ENCODE data around the gene PACS1.

PACS1 gene

GRCh38 chr11:66203847-66204246 lies 133.8 kb downstream of the PACS1 start:
- H3K4me3 Mint-ChIP-seq: no peak overlapping the region
- no peak overlapping the region for H3K27ac Mint-ChIP-seq
- peaks cover 30% of the 10 kb centered on the region for H3K36me3 Mint-ChIP-seq (ENCODE audit: low read depth)
- H3K27me3 Mint-ChIP-seq: no peaks in the 10 kb centered on the region
- DNase-seq: no peak
- H3K4me1 Mint-ChIP-seq (ENCODE audit: low read depth): peaks cover under 1% of the 10 kb centered on the region
- H3K9me3 Mint-ChIP-seq: peaks cover 26% of the 10 kb centered on the region

DNA sequence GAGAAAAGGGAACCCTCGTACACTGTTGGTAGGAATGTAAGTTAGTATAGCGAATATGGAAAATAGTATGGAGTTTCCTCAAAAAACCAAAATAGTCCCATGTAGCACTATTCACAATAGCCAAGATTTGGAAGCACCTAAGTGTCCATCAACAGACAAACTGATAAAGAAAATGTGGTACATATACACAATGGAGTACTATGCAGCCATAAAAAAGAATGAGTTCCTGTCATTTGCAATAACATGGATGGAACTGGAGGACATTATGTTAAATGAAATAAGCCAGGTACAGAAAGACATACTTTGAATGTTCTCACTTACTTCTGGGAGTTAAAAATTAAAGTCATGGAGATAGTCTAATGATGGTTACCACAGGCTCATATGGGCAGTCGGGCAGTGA lies 134.3 kb downstream of the PACS1 start:
- Mint-ChIP-seq H3K27ac (no peak overlapping the region), H3K4me3 (no peak overlapping the region), H3K4me1 (ENCODE audit: low read depth) (peaks cover 4% of the 10 kb centered on the region), H3K36me3 (ENCODE audit: low read depth) (peaks cover 28% of the 10 kb centered on the region), H3K9me3 (peaks cover 24% of the 10 kb centered on the region), H3K27me3 (no peaks in the 10 kb centered on the region)
- DNase-seq: no peak

DNA sequence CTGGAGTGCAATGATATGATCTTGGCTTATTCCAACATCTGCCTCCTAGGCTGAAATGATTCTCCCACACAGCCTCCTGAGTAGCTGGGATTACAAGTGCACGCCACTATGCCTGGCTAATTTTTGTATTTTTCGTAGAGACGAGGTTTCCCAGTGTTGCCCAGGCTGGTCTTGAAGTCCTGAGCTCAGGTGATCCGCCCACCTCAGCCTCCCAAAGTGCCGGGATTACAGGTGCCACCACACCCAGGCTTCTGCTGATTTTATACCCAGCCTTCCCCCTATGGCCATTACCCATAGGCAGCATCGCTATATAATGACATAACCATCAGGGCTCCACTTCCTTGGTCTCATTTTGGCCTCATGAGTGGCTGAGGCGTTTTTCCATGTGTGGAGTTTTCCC lies 137.7 kb downstream of the PACS1 start:
- DNase-seq: no peak
- peaks cover 8% of the 10 kb centered on the region for H3K9me3 Mint-ChIP-seq
- H3K4me1 Mint-ChIP-seq (ENCODE audit: low read depth): peaks cover 4% of the 10 kb centered on the region
- no peaks in the 10 kb centered on the region for H3K27me3 Mint-ChIP-seq
- no peak overlapping the region for H3K4me3 Mint-ChIP-seq
- H3K27ac Mint-ChIP-seq: peak overlapping the region; percentile 62
- H3K36me3 Mint-ChIP-seq (ENCODE audit: low read depth): peaks cover 29% of the 10 kb centered on the region

DNA sequence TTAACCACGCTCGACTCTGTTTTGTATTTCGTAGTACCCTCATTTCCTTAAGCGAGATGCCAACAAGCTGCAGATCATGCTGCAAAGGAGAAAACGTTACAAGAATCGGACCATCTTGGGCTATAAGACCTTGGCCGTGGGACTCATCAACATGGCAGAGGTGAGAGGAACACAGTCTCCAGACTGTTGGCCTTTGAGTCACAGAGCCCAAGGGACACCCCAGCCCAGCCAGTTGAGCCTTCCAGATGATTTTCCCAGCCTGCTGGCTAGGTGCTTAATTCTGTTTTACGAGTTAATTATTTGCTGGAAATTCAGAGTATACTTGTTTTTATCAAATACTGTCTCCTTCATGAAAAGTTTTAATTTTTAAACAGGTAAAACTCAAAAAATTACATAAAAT lies 141.0 kb downstream of the PACS1 start:
- no peak overlapping the region for H3K4me3 Mint-ChIP-seq
- H3K9me3 Mint-ChIP-seq: no peaks in the 10 kb centered on the region
- peaks cover 42% of the 10 kb centered on the region for H3K36me3 Mint-ChIP-seq (ENCODE audit: low read depth)
- DNase-seq: no peak
- no peak overlapping the region for H3K27ac Mint-ChIP-seq
- H3K27me3 Mint-ChIP-seq: no peaks in the 10 kb centered on the region
- H3K4me1 Mint-ChIP-seq (ENCODE audit: low read depth): peaks cover 4% of the 10 kb centered on the region

DNA sequence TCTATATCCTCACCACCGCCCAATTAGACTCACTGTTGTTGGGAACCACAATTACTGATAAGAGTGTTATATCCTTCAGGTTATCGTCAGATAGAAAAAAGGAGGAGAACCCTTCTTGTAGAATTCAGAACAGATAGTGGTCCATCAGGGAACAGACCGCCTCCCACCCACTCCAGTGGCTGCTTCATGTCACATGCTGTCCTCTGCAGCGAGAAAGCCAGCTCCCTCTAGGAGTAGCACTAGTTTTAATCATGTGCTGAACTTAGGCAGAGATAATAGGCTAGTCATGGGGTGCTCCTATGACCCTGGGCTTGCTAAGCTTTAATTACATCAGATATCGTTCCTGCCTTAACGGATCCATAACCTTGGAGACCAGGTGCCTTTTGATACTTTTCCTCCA lies 146.8 kb downstream of the PACS1 start:
- H3K9me3 Mint-ChIP-seq: no peaks in the 10 kb centered on the region
- no peaks in the 10 kb centered on the region for H3K27me3 Mint-ChIP-seq
- peaks cover 74% of the 10 kb centered on the region for H3K36me3 Mint-ChIP-seq (ENCODE audit: low read depth)
- DNase-seq: no peak
- H3K27ac Mint-ChIP-seq: peak overlapping the region; percentile 40
- H3K4me1 Mint-ChIP-seq (ENCODE audit: low read depth): peaks cover 7% of the 10 kb centered on the region
- H3K4me3 Mint-ChIP-seq: no peak overlapping the region

GRCh38 chr11:66218036-66218435 lies 148.0 kb downstream of the PACS1 start:
- H3K4me1 Mint-ChIP-seq (ENCODE audit: low read depth): peaks cover 16% of the 10 kb centered on the region
- no peak for DNase-seq
- peaks cover 72% of the 10 kb centered on the region for H3K36me3 Mint-ChIP-seq (ENCODE audit: low read depth)
- H3K9me3 Mint-ChIP-seq: no peaks in the 10 kb centered on the region
- no peak overlapping the region for H3K4me3 Mint-ChIP-seq
- H3K27ac Mint-ChIP-seq: peak overlapping the region; percentile 73
- no peaks in the 10 kb centered on the region for H3K27me3 Mint-ChIP-seq

DNA sequence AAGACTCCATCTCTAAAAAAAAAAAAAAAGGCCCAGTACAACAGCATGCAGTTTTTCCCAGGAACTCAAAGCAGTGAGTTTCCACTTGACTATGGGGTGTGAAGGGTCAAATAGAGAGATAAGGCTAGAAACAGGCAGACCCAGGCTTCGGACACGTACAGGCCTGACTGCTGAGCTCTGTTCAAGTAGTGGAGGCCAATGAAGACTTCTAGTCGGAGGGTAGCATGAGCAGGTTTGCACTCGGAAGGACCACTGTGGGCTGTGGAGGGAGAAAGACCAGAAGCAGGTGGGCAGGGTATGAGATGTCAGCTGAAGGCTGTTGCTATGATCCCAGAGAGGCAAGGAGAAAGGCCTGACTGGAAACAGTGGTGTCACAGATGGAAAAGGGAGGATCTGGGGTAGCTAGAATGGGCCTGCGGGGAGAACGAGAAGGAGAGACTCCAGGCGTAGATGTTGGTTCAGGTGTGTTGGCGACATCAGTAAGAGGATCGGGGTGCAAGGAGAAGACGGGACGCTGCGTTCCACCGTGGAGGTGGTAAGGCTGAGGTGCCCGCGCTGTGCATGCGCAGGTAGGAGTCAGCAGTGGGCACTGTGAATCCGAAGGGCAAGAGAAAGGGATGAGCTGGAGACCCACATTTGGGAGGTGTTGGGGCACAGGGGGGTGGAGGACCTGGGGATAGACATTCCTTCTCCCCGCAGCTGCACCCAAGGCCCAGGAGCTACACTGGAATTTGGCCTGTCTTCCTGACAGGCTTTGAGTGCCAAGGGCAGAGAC lies 149.0 kb downstream of the PACS1 start:
- Mint-ChIP-seq H3K4me1 (ENCODE audit: low read depth) (peaks cover 18% of the 10 kb centered on the region), H3K36me3 (ENCODE audit: low read depth) (peaks cover 71% of the 10 kb centered on the region), H3K9me3 (no peaks in the 10 kb centered on the region), H3K27ac (peak overlapping the region; percentile 31), H3K27me3 (no peaks in the 10 kb centered on the region), H3K4me3 (no peak overlapping the region)
- DNase-seq: peak; percentile 22

DNA sequence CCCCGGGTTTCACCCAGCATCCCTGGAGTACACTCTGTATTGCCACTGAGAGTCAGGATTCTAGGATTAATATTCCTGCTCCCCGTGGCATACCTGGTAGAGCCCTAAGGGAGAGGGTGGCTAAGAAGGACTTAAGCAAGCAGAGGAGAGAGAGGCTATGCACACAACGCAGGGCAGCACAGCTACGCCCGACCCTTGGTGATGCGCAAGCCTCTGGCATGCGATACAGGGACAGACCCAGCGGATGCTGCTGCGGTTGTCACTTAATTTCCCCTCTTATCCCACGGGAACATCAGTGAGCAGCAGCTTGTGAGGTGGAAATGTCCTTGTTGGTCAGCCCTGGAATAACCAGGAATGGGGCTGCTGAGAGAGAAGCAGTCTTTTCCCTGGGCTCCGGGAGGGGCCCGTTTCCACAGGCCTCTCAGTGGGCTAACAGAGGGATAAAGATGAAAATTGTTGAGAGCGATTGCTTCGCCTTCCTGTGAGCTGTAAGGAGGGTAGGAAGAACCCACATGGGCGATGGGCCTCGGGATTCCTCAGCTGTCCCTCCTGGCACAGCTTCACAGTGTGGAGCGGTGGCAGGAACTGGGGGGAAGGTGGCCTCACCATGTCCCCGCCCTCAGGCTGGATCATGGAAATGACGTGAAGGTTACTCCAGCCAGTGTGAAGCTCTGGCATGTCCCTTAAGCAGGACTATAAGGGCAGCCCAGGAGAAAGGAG lies 149.9 kb downstream of the PACS1 start:
- peaks cover 76% of the 10 kb centered on the region for H3K36me3 Mint-ChIP-seq (ENCODE audit: low read depth)
- peaks cover 18% of the 10 kb centered on the region for H3K4me1 Mint-ChIP-seq (ENCODE audit: low read depth)
- H3K27me3 Mint-ChIP-seq: no peaks in the 10 kb centered on the region
- no peaks in the 10 kb centered on the region for H3K9me3 Mint-ChIP-seq
- no peak for DNase-seq
- peak overlapping the region; percentile 90 for H3K27ac Mint-ChIP-seq
- no peak overlapping the region for H3K4me3 Mint-ChIP-seq

DNA sequence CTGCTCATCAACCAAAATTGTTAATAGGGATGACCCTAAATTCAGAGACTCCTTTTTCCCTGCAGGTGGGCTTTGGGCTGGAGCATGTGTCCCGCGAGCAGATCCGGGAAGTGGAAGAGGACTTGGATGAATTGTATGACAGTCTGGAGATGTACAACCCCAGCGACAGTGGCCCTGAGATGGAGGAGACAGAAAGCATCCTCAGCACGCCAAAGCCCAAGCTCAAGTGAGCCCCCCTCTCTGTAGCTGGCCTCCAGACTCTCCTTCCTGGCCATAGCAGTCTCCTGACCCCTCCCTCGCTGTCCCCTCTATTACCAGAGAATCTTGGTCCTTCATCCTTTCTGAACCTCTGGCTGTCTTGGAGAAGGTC lies 150.5 kb downstream of the PACS1 start:
- Mint-ChIP-seq H3K36me3 (ENCODE audit: low read depth) (peaks cover 79% of the 10 kb centered on the region), H3K4me3 (no peak overlapping the region), H3K27ac (peak overlapping the region; percentile 90), H3K4me1 (ENCODE audit: low read depth) (peaks cover 18% of the 10 kb centered on the region), H3K27me3 (no peaks in the 10 kb centered on the region), H3K9me3 (no peaks in the 10 kb centered on the region)
- DNase-seq: no peak

GRCh38 chr11:66221012-66221411 lies 150.9 kb downstream of the PACS1 start:
- Mint-ChIP-seq H3K4me3 (no peak overlapping the region), H3K36me3 (ENCODE audit: low read depth) (peaks cover 81% of the 10 kb centered on the region), H3K27me3 (no peaks in the 10 kb centered on the region), H3K27ac (peak overlapping the region; percentile 90), H3K4me1 (ENCODE audit: low read depth) (peaks cover 18% of the 10 kb centered on the region), H3K9me3 (no peaks in the 10 kb centered on the region)
- no peak for DNase-seq

DNA sequence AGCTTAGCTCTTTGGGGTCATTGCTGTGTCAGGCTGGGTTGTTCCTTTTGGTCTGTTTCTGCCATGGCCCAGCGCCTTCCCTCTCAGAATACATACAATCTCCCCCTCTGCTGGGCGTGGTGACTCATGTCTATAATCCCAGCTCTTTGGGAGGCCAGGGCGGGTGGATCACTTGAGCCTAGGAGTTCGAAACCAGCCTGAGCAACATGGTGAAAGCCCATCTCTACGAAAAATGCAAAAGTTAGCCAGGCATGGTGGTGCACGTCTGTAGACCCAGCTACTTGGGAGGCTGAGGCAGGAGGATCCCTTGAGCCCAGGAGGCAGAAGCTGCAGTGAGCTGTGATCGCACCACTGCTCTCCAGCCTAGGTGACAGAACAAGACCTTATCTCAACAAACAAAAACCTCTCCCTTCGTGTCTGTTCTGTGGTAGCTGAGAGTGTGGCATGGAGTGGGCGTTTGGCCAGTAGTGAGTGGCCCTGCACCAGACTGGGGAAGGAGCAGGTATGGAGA lies 151.7 kb downstream of the PACS1 start:
- DNase-seq: no peak
- Mint-ChIP-seq H3K4me3 (peak overlapping the region; percentile 32), H3K9me3 (no peaks in the 10 kb centered on the region), H3K4me1 (ENCODE audit: low read depth) (peaks cover 23% of the 10 kb centered on the region), H3K27me3 (no peaks in the 10 kb centered on the region), H3K36me3 (ENCODE audit: low read depth) (peaks cover 78% of the 10 kb centered on the region), H3K27ac (peak overlapping the region; percentile 90)

- peak overlapping the region; percentile 4 for H3K4me3 Mint-ChIP-seq
These were observed 152.5 kb downstream of the PACS1 start for GRCh38 chr11:66222358-66223149.

DNA sequence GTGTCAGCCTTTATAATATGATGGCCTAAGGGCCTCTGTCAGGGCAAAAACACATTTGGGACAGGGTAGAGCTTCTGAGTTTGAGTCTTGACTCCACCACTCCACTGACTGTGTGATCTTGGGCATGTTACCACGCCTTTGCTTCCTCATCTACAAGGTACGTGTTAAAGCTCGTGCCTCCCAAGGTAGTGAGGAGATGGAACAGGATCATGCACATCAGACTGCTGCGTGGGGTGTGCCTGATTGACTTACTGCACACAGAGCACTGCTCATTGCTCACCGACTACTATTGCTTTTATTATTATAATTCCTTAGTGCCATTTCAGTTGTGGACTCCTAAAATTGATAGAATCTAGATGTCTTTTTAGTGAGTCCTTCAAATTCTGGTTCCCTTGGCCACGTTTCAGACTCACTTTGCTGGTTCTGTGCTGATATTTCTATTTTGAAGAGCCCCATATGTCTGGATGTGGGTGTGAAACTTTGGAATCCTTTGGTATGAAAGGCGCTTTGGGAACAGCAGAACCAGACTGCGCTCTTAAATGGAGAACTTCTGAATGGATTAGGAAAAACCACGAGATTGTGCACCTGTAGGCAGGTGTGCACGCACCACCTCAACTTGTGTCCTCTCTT lies 154.3 kb downstream of the PACS1 start:
- Mint-ChIP-seq H3K27me3 (no peaks in the 10 kb centered on the region), H3K4me1 (ENCODE audit: low read depth) (peaks cover 23% of the 10 kb centered on the region), H3K36me3 (ENCODE audit: low read depth) (peaks cover 75% of the 10 kb centered on the region), H3K27ac (no peak overlapping the region), H3K9me3 (no peaks in the 10 kb centered on the region), H3K4me3 (no peak overlapping the region)
- DNase-seq: no peak

More at GRCh38 chr11:66222358-66223149, 152.5 kb downstream of the PACS1 start:
- Mint-ChIP-seq H3K27me3 (no peaks in the 10 kb centered on the region), H3K9me3 (no peaks in the 10 kb centered on the region), H3K4me1 (ENCODE audit: low read depth) (peaks cover 23% of the 10 kb centered on the region), H3K36me3 (ENCODE audit: low read depth) (peaks cover 77% of the 10 kb centered on the region), H3K27ac (peak overlapping the region; percentile 90)
- DNase-seq: peak; percentile 92

- no peak overlapping the region for H3K4me3 Mint-ChIP-seq
- H3K36me3 Mint-ChIP-seq (ENCODE audit: low read depth): peaks cover 73% of the 10 kb centered on the region
- H3K4me1 Mint-ChIP-seq (ENCODE audit: low read depth): peaks cover 23% of the 10 kb centered on the region
- no peak for DNase-seq
- H3K27ac Mint-ChIP-seq: no peak overlapping the region
- H3K27me3 Mint-ChIP-seq: no peaks in the 10 kb centered on the region
- H3K9me3 Mint-ChIP-seq: no peaks in the 10 kb centered on the region
These were observed 155.0 kb downstream of the PACS1 start for GRCh38 chr11:66225066-66225465.

All from activated T-cell treated with anti-CD3 and anti-CD28 coated beads, Interleukin-2, amount 50 U/mL, for 24 hours (primary cell).